Measurements from ENCODE around the gene CIROP. TPM values are rescaled to one million over a fixed set of nuclear protein-coding genes. Genes with fewer than 3 reads are reported as not detected.

The CIROP gene
- total and polyA plus RNA-seq, 4 donors = not detected

DNA sequence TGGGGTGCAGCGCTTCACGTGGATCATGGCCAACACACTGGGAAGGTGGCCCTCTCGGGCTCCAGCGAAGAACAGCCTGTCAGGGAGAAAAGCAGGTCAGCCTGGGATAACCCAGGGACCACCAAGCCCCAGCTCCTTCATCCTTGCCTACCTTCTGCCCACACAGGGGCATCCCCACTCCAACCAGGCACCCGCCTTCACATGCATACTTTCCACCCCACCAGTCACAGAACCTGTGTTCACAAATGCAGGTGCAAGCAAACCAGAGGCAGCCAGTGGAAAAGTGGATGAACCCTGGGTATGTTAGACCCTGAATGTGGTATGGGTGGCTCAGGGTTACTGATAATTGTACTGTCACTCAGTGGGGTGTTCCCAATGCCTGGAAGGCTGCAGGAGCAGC, 26.7 kb upstream of the CIROP start:
- H3K27ac ChIP-seq (ENCODE audit: low read depth in 1 of 2, low read length in 1 of 2) = no peak overlapping the region
- TF ChIP-seq, protein P1, sequence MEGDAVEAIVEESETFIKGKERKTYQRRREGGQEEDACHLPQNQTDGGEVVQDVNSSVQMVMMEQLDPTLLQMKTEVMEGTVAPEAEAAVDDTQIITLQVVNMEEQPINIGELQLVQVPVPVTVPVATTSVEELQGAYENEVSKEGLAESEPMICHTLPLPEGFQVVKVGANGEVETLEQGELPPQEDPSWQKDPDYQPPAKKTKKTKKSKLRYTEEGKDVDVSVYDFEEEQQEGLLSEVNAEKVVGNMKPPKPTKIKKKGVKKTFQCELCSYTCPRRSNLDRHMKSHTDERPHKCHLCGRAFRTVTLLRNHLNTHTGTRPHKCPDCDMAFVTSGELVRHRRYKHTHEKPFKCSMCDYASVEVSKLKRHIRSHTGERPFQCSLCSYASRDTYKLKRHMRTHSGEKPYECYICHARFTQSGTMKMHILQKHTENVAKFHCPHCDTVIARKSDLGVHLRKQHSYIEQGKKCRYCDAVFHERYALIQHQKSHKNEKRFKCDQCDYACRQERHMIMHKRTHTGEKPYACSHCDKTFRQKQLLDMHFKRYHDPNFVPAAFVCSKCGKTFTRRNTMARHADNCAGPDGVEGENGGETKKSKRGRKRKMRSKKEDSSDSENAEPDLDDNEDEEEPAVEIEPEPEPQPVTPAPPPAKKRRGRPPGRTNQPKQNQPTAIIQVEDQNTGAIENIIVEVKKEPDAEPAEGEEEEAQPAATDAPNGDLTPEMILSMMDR (IDR thresholded peaks at IDR 0.05; ENCODE audit: control extremely low read depth, extremely low read depth) = no peak

DNA sequence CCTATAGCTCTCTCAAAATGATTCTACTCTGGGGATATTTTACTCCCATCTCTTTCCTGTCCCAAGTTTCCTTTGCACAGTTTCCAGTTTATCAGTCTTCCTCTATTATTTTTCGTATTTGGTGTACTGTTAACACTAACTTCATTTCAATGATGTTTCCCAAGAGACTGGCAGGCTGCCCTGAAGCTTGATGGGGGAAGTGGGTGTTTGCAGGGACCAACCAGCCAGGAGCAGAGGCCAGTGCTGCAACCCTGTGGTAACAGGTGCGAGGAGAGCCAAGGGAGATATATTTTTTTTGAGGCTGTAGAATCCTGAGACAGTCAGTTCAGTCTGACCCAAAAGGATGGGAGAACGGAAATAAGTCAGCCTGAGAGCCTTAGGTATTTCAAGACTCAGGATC, 26.1 kb upstream of the CIROP start:
- no peak for DNase-seq

More for the DNA sequence above, 26.7 kb upstream of the CIROP start:
- H3K4me1 ChIP-seq (ENCODE audit: control insufficient read depth in 5 of 5, insufficient read depth in 5 of 5, low read length in 5 of 5) = no peaks in the 10 kb centered on the region
- no peaks in the 10 kb centered on the region for H3K9me3 ChIP-seq (ENCODE audit: control insufficient read depth in 4 of 4, insufficient read depth in 3 of 4, low read length in 3 of 4)
- ATAC-seq (ENCODE audit: insufficient read depth, low FRiP score) = no peak
- peaks cover 0 to 48% (median 19%) of the 10 kb centered on the region in 4 donors for H3K36me3 ChIP-seq (ENCODE audit: control insufficient read depth in 4 of 4, insufficient read depth in 4 of 4, low read length in 4 of 4)
- WGBS, 2 donors = 79 to 80% methylated on average over 5 of the region's 5 CpGs
- DNase-seq = no peak
- H3K27me3 ChIP-seq (ENCODE audit: control insufficient read depth in 3 of 3, insufficient read depth in 3 of 3, low read length in 2 of 3) = no peaks in the 10 kb centered on the region
- H3K4me3 ChIP-seq = no peak overlapping the region
- no peak overlapping the region for H3K9ac ChIP-seq (ENCODE audit: insufficient read depth in 1 of 2, low read length in 2 of 2)

DNA sequence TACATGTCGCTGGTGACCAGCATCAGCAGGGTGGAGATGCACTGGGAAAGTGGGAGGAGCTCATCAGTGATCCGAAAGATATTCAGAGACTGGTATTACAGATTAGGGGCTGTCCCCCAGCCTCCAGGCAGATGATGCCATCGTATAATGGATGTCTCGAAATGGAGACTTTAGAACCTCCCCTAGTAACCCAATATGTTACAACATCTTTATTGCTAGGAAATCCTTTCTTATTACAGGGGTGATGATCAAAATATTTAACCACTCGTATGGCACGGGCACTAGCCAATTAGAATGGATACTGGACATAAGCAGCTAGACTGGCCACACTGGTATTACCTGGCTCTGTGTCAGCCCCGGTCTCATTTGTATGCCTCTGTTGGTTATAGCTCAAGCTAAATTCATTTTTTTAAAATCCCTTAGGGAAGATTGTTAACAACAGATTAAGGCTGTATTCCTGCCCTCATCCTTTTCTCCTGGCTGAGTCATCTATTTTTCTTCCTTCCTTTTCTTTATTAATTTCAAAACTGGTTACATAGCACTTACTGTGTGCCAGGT, 25.0 kb upstream of the CIROP start:
- 82 to 84% methylated on average over 7 of the region's 7 CpGs for WGBS, 2 donors
- H3K9ac ChIP-seq (ENCODE audit: insufficient read depth in 1 of 2, low read length in 2 of 2) = no peak overlapping the region
- H3K4me3 ChIP-seq = no peak overlapping the region
- H3K36me3 ChIP-seq (ENCODE audit: control insufficient read depth in 4 of 4, insufficient read depth in 4 of 4, low read length in 4 of 4) = peaks cover 0 to 45% (median 21%) of the 10 kb centered on the region in 4 donors
- no peaks in the 10 kb centered on the region for H3K4me1 ChIP-seq (ENCODE audit: control insufficient read depth in 5 of 5, insufficient read depth in 5 of 5, low read length in 5 of 5)
- ATAC-seq (ENCODE audit: insufficient read depth, low FRiP score) = no peak
- no peak for DNase-seq
- no peaks in the 10 kb centered on the region for H3K9me3 ChIP-seq (ENCODE audit: control insufficient read depth in 4 of 4, insufficient read depth in 3 of 4, low read length in 3 of 4)
- H3K27me3 ChIP-seq (ENCODE audit: control insufficient read depth in 3 of 3, insufficient read depth in 3 of 3, low read length in 2 of 3) = no peaks in the 10 kb centered on the region
- TF ChIP-seq, protein P1 (IDR thresholded peaks at IDR 0.05; ENCODE audit: control extremely low read depth, extremely low read depth) = no peak
- H3K27ac ChIP-seq (ENCODE audit: low read depth in 1 of 2, low read length in 1 of 2) = no peak overlapping the region

More for the DNA sequence above, 26.1 kb upstream of the CIROP start:
- Histone ChIP-seq H3K27ac (ENCODE audit: low read depth in 1 of 2, low read length in 1 of 2) (no peak overlapping the region), H3K9ac (ENCODE audit: insufficient read depth in 1 of 2, low read length in 2 of 2) (no peak overlapping the region), H3K4me3 (no peak overlapping the region), H3K4me1 (ENCODE audit: control insufficient read depth in 5 of 5, insufficient read depth in 5 of 5, low read length in 5 of 5) (no peaks in the 10 kb centered on the region), H3K36me3 (ENCODE audit: control insufficient read depth in 4 of 4, insufficient read depth in 4 of 4, low read length in 4 of 4) (peaks cover 0 to 45% (median 20%) of the 10 kb centered on the region in 4 donors), H3K9me3 (ENCODE audit: control insufficient read depth in 4 of 4, insufficient read depth in 3 of 4, low read length in 3 of 4) (no peaks in the 10 kb centered on the region), H3K27me3 (ENCODE audit: control insufficient read depth in 3 of 3, insufficient read depth in 3 of 3, low read length in 2 of 3) (no peaks in the 10 kb centered on the region)
- WGBS, 2 donors = 28 to 39% methylated on average over 3 of the region's 3 CpGs
- TF ChIP-seq, protein P1 (IDR thresholded peaks at IDR 0.05; ENCODE audit: control extremely low read depth, extremely low read depth) = no peak
- peak; percentile 19 for ATAC-seq (ENCODE audit: insufficient read depth, low FRiP score)
